GM18502 (cell line): ENCODE results near the gene HES1.
"Not testable (repeated sequence)": the region's sequence is repeated elsewhere in the genome, so short reads cannot be mapped to it uniquely, and the experiment has no call there.

Experiments used
- ATAC-seq: cut with Tn5 transposase; IDR thresholded peaks from one replicate; pipeline ENCODE4 v1.9.1; 2021; ENCODE audit warnings: mild to moderate bottlenecking; ENCODE audit not compliant: unreplicated experiment, poor library complexity

Gene HES1

DNA sequence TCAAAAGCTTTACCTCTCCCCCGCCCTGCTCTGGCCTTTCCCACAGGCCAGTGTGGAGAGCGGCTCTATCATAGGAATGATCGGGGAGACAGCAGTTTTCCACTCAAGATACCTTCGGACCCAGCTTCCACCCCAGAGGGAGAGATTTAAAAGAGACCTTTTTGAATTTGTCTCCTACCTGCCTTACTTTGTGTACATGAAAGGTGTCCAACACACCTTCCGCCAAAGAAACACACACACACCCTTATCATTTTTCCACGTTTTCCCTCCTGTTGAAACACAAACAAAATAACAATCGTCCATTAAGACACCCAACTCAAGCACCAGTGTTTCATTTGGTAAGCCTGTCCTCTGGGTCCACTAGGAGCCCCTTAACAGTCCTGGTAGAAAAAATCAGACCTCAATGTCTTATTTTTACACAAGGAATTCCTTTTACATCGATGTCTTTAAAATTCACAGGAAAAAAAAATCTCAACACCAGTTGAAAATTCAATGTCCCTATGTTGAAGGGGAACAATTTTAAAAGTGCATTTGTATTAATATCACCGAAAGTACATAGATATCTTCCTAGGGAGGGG is 4.0 kb downstream of the HES1 start:
- no peak for ATAC-seq

- no peak for ATAC-seq
These were observed 4.8 kb downstream of the HES1 start for GRCh38 chr3:194140520-194141414.

GRCh38 chr3:194141415-194142155 is 5.6 kb downstream of the HES1 start:
- ATAC-seq = peak; percentile 43

DNA sequence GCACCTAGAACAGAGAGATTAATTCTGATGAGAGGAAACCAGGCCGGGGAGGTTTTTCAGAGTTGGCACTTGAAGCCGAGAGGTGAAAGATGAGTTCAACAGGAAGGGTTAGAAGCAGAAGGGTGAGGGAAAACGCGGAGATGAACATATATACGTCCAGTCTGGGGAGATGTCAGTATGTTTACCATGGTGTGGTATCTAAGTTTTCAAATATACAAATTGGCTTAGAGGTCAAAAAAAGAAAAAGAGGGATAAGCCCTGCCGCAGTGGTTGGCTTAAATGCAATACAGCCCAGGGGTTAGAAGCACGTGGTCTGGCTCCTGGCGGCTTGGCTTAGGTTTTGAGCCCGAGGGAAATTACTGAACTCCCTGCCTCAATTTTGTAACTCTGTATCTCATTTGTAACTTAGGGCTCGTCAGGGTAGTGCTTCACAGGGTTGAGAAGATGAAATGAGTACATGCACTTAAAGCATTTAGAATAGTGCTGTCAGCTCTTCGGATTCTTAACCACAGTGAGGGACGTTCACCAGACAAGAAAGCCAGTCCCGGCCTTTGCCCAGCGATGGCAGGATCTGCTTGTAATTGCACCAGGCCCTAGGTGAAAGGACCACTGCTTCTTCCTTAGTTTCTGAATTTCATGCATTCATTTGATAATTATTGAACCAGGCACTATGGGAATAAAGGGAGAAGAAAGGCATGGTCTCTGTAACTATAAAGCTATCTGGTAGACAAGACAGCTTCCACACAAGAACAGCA is 6.4 kb downstream of the HES1 start:
- no peak for ATAC-seq

- ATAC-seq = no peak
These were observed 9.8 kb downstream of the HES1 start for GRCh38 chr3:194145702-194146101.

GRCh38 chr3:194147679-194148078 is 11.7 kb downstream of the HES1 start:
- ATAC-seq = no peak

- no peak for ATAC-seq
These were observed 12.4 kb downstream of the HES1 start for GRCh38 chr3:194148383-194148782.

GRCh38 chr3:194150252-194150934 is 14.4 kb downstream of the HES1 start:
- no peak for ATAC-seq

DNA sequence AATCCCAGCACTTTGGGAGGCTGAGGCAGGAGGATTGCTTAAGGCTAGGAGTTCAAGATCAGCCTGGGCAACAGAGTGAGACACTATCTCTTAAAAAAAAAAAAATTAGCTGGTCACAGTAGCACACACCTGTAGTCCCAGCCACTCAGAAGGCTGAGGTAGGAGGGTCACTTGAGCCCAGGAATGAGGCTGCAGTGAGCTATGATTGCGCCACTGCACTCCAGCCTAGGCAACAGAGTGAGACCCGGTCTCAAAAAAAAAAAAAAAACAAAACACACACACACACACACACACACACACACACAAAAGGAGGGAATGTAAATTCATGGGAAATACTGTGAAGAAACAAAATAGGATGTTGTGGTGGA is 15.0 kb downstream of the HES1 start:
- not testable (repeated sequence) for ATAC-seq

DNA sequence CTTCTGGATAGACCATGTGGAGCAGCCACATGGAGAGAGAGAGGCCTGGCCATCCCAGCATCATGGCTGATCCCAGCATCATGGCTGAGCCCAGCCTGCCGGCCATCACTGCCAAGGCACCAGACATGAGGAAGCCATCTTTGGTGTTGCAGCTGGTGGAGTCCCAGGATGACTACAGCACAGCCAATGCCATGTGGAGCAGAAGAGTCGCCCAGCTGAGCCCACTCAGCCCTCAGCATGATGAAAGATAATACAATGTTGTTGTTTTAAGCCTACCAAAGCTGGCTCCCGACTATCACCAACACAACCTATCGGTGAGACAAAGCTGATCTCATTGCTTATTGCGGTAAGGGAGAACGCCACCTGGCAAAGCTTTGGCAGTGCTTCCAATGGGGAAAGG is 18.4 kb downstream of the HES1 start:
- no peak for ATAC-seq

GRCh38 chr3:194156095-194156494 is 20.1 kb downstream of the HES1 start:
- no peak for ATAC-seq

GRCh38 chr3:194158942-194159439 is 23.0 kb downstream of the HES1 start:
- no peak for ATAC-seq

- ATAC-seq = no peak
These were observed 24.2 kb downstream of the HES1 start for GRCh38 chr3:194160158-194160557.

DNA sequence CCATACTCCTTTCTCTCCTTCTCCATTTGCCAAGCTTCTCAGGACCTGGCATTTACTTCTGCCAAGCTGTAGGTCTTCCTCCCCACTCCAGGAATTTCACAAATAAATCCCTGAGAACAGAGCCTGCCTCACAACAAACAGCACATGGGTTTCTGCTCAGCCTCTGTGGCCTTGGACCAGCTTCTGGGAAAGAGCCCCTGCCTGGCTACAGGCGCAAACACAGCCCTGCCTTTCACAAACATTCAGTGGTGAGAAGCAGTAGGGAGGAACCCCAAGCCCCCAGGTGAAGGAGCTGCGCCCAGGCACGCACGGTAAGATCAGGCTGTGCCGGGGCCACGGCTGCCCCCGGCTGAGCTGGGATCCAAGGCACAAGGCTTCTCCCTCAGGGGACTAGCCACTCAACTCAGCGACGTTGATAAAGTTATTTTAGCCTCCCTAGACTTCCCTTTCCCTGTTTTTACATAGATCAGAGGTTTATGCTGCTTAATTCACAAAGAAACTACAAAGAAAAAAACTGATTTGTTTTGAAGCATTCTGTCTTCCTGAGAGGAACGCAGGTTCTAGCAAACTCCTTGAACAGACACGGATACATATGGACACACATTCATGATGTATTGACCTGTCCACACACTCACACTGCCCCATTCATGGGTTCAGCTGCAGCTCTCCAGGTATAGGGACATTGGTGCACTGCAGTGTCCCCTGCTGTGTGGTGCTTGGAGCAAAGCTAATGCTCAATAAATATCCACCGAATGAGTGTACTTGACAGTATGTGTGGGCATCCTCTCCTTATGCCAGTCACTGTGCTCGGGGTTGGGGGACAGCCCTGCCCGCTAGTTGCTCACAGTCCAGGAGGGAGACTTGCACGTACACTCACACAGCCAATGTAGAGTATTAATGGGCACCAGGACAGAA is 25.4 kb downstream of the HES1 start:
- no peak for ATAC-seq

- no peak for ATAC-seq
These were observed 26.2 kb downstream of the HES1 start for GRCh38 chr3:194162070-194162678.

- ATAC-seq = no peak
These were observed 27.1 kb downstream of the HES1 start for GRCh38 chr3:194162817-194163584.

GRCh38 chr3:194163697-194164096 is 27.7 kb downstream of the HES1 start:
- ATAC-seq = no peak

DNA sequence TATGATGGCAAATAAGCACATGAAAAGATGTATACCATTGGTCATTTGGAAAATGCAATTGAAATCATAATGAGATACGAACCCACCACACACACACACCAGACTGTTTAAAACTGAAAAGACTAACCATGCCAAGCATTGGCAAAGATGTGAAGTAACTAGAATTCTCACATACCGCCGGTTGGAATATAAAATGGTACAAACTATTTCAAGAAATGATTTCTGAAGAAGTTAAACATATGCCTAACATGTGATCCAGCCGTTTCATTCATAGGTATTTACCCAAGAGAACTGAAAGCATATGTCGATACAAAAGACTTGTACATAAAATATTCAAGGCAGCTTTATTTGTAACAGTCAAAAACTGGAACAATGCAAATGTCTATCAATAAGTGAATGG is 28.9 kb downstream of the HES1 start:
- ATAC-seq = no peak
